HG02763 (cell line): ENCODE data around the gene TNPO3.
A peak's percentile ranks its signal among the peaks of the same experiment; 100 is the strongest.

Experiments used
- ATAC-seq: cut with Tn5 transposase; IDR thresholded peaks from one replicate; pipeline ENCODE4 v1.9.1; 2021; ENCODE audit warnings: mild to moderate bottlenecking, moderate library complexity; ENCODE audit not compliant: unreplicated experiment

The TNPO3 gene

GRCh38 chr7:129054438-129055293 lies at the start of gene TNPO3:
Gene TNPO3, minus strand, starts transcription at chr7:129055111. Its CDS starts 341 bp downstream, at chr7:129054770.
- peak; percentile 88 for ATAC-seq

GRCh38 chr7:129103561-129104324 lies 48.8 kb upstream of the TNPO3 start:
- no peak for ATAC-seq

GRCh38 chr7:129101746-129102145 lies 46.8 kb upstream of the TNPO3 start:
- ATAC-seq, result no peak

- no peak for ATAC-seq
These were observed 45.9 kb upstream of the TNPO3 start for GRCh38 chr7:129100827-129101166.

GRCh38 chr7:129098409-129099084 lies 43.6 kb upstream of the TNPO3 start:
- ATAC-seq, result no peak

GRCh38 chr7:129095258-129095657 lies 40.3 kb upstream of the TNPO3 start:
- ATAC-seq, result peak; percentile 72

GRCh38 chr7:129094501-129094900 lies 39.6 kb upstream of the TNPO3 start:
- no peak for ATAC-seq

GRCh38 chr7:129093867-129094456 lies 39.1 kb upstream of the TNPO3 start:
- ATAC-seq, result no peak

- ATAC-seq, result no peak
These were observed 36.6 kb upstream of the TNPO3 start for GRCh38 chr7:129091484-129092002.

GRCh38 chr7:129090300-129090907 lies 35.5 kb upstream of the TNPO3 start:
- ATAC-seq, result no peak

- ATAC-seq, result peak; percentile 63
These were observed 34.8 kb upstream of the TNPO3 start for GRCh38 chr7:129089521-129090212.

GRCh38 chr7:129084801-129085551 lies 30.1 kb upstream of the TNPO3 start:
- no peak for ATAC-seq

GRCh38 chr7:129083525-129083924 lies 28.6 kb upstream of the TNPO3 start:
- ATAC-seq, result no peak

- no peak for ATAC-seq
These were observed 23.5 kb upstream of the TNPO3 start for GRCh38 chr7:129078455-129078854.

- no peak for ATAC-seq
These were observed 22.0 kb upstream of the TNPO3 start for GRCh38 chr7:129076886-129077285.

- no peak for ATAC-seq
These were observed 20.1 kb upstream of the TNPO3 start for GRCh38 chr7:129074994-129075393.

GRCh38 chr7:129074361-129074871 lies 19.5 kb upstream of the TNPO3 start:
- ATAC-seq, result no peak

GRCh38 chr7:129073738-129074137 lies 18.8 kb upstream of the TNPO3 start:
- no peak for ATAC-seq

- no peak for ATAC-seq
These were observed 18.3 kb upstream of the TNPO3 start for GRCh38 chr7:129073204-129073603.
